Measurements from ENCODE around the gene PMPCA. TPM values are rescaled to one million over a fixed set of nuclear protein-coding genes. Genes with fewer than 3 reads are reported as not detected.

PMPCA gene
- total RNA-seq, 1 donor from 2014 or later = 41.2 TPM

- no peak for DNase-seq (ENCODE audit: low spot score)
Observed at GRCh38 chr9:136456258-136456657, 45.8 kb downstream of the PMPCA start.

GRCh38 chr9:136457326-136457725, 46.9 kb downstream of the PMPCA start:
- DNase-seq (ENCODE audit: low spot score) = no peak

DNA sequence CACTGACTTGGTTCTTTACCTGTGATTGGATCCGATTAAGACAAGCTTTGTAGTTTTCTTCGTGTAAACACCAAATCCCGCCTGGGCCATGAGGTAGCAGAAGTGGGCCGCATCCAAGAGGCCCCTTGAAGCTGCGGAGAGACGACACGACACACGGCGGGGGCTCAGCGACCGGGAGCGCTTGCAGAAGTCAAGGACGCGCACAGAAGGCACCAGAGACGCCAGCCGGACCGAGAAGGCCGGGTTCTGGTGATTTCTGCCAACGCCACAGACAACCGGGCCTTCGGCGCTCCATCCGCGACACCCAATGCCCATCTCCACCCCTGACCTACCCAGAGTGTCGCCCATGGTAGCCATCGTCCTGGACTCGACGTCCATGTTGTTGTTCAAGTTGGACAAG, 49.0 kb downstream of the PMPCA start:
- no peak for DNase-seq (ENCODE audit: low spot score)

DNA sequence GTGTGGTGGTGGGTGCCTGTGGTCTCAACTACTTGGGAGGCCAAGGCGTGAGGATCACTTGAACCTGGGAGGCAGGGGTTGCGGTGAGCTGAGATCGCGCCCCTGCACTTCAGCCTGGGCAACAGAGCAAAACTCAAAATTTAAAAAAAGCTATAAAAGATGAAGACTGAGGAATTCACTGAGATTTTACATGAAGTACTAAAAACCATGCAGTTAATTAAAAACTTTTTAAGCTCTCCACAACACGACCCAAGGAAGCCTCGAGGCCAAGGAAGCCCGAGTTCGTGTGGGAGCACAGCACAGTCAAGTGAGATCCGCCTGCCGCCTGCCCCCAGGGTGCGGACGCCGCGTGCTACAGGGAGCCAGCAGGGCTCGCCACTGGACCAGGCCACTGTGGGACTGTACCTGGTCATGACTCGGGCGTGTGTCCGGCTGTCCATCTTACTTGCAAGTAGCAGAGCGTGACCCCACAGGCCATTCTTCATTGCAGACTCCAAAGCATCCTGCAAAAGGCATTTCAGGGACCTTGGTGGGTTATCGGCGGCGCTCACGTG, 50.4 kb downstream of the PMPCA start:
- no peak for DNase-seq (ENCODE audit: low spot score)

GRCh38 chr9:136462664-136463063, 52.2 kb downstream of the PMPCA start:
- no peak for DNase-seq (ENCODE audit: low spot score)

GRCh38 chr9:136463578-136463977, 53.1 kb downstream of the PMPCA start:
- DNase-seq (ENCODE audit: low spot score) = no peak

GRCh38 chr9:136464241-136464640, 53.8 kb downstream of the PMPCA start:
- no peak for DNase-seq (ENCODE audit: low spot score)

DNA sequence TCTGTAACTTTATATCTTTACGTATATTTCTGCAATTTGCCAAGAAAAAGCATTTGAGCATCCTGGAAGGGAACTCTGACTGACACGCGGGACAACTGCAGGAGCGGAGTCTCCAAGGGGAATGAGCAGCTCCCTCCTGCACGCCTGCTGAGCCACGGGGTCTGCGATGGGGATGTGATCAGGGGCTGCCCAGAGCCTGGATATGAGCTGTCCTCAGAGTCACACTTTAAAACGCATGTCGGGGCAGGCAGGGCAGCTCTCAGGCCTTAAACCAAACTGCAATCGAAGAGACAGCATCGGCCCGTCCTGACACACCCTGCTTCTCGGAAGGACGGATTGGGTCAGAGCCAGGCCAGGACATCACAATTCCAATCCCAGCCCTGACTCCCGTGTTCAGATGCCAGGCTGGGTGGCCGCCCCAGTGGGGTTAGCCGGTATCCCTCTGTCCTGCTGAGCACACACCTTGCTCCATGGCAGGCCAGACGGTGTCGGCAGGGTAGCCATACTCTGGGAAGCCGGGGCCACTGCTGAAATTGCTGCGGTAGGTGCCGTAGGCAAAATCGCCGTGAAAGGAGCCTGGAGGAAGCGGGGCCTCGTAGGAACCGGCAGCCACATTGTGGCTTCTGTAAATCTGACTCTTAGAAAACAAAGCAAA, 55.2 kb downstream of the PMPCA start:
- DNase-seq (ENCODE audit: low spot score) = no peak

DNA sequence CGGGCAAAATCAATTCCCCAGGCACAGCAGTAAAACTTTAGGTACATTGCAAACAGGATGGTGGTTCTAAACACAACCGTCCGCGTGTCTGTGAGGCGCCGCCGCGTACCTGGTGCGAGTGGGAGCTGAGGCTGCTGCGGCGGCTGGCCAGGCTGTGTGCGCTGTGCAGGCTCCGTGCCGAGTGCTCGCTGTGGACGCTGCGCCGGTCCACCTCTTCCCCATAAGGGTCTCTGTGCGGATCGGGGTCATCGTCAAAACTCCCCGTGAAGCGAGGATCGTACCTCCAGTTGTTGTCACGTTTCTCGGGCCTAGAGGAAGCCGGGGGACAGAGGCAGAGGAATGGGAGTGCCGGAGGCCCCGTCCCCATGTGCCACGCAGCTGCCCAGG, 55.7 kb downstream of the PMPCA start:
- DNase-seq (ENCODE audit: low spot score) = no peak

GRCh38 chr9:136467766-136468165, 57.3 kb downstream of the PMPCA start:
- no peak for DNase-seq (ENCODE audit: low spot score)

GRCh38 chr9:136470356-136470755, 59.9 kb downstream of the PMPCA start:
- no peak for DNase-seq (ENCODE audit: low spot score)

DNA sequence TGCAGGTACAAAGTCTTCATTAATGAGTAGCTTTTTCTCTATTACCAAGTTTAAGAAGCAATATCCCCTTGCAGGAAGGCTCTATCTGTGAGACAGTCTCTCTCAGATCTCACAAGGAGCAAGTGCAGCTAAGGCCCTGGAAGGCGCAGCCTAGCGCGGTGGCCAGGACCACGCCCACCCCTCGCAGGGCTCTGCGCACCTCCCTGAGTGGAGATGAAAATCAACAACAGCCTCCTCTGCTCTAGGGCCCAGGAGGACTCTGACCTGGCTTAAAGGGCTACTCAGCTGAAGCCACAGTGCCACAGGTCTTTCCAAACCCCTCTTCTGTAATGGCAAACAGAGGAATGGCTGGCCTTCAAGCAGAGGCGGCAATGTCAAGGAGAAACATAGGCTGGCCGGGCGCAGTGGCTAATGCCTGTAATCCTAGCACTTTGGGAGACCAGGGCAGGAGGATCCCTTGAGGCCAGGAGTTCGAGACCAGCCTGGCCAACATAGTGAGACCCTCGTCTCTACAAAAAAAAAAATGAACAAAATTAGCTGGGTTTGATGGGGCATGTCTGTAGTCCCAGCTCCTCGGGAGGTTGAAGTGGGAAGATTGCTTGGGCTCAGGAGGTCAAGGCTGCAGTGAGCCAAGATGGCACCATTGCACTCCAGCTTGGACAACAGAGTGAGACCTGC, 60.5 kb downstream of the PMPCA start:
- DNase-seq (ENCODE audit: low spot score) = no peak

DNA sequence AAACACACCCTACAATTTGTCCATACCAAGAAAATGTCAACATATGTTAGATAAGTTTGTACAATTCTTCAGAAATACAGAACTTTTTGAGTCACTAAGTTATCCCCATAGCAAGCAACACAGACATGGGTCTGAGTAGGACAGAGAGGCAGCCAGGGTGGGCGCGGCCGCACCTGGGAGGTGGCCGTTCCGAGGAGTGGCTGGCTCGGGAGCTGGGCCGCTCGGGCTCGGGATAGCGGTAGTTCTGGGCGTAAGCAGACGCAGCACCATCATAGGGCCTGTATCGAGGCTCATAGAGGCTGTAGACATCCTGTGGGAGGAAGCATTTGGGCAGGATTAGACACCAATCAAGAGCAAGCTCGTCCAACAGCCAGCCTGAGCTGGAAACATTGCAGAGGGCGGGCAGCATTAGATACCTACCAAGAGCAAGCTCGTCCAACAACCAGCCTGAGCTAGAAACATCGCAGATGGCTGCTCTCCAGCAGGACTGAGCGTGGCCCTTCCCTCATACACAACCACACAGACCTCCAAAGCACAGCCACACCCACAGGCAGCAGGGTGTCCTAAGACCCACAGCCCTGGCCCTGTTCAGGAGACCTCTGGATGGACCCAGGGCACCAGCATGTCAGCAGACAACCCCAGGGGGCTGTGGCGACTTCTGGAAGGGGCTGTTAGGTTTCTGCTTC, 61.5 kb downstream of the PMPCA start:
- DNase-seq (ENCODE audit: low spot score) = no peak

DNA sequence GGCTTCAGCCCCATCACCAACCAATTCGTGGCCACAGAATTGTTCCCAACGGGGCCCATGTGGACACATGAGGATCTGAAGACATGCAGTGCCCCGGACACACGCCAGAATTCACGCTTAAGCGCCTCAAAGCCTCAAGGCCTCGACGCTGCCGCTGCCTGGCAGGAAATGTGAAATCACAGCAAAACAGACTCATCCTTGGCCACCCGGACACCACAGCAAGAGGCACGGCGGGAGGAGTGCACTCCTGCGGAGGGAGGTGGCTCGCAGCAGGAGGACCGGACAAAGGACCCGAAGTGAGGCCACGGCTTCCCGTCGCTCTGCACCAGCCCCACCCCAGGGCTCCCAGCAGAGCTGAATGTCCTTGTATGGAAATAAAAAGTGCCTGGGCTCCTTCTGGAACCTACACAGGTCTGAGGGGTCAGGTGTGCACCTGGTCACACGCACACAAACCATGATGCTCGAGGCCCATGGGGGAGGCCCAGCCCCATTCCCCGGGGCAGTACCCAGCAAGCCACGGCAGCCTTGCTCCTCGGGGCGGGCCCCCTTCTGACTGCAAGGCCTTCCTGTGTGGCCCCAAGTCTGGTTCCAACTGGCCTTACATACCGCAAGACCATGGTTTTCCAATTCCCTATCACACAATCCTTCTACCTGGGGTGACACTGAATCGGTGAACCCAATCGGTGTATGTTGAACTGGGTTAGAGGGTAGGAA, 62.3 kb downstream of the PMPCA start:
- DNase-seq (ENCODE audit: low spot score) = no peak

- no peak for DNase-seq (ENCODE audit: low spot score)
Observed at GRCh38 chr9:136473354-136473721, 62.9 kb downstream of the PMPCA start.

Other genes starting within 250 kb of the PMPCA start
- not detected for gene LHX3, start 205.5 kb upstream of the PMPCA start, total RNA-seq
- gene QSOX2, start 164.8 kb upstream of the PMPCA start, total RNA-seq = 8.4 TPM
- gene CCDC187, start 106.6 kb upstream of the PMPCA start, total RNA-seq = 1.8 TPM
- gene GPSM1, start 83.1 kb upstream of the PMPCA start, total RNA-seq = 24.6 TPM
- 16.4 TPM for gene DNLZ, start 46.9 kb upstream of the PMPCA start, total RNA-seq
- 8.2 TPM for gene CARD9, start 37.0 kb upstream of the PMPCA start, total RNA-seq
- gene SNAPC4, start 10.5 kb upstream of the PMPCA start, total RNA-seq = 9.1 TPM
- gene ENTR1, start within 50 bp of the PMPCA start, total RNA-seq = 38.8 TPM
- 18.7 TPM for gene INPP5E, start 29.2 kb downstream of the PMPCA start, total RNA-seq
- 78.4 TPM for gene SEC16A, start 72.4 kb downstream of the PMPCA start, total RNA-seq
- 51.6 TPM for gene NOTCH1, start 135.4 kb downstream of the PMPCA start, total RNA-seq